HG03097 (cell line): ENCODE data around the gene ACTN1.
"Not testable (repeated sequence)": the region's sequence is repeated elsewhere in the genome, so short reads cannot be mapped to it uniquely, and the experiment has no call there.

Experiments used
- ATAC-seq: cut with Tn5 transposase; IDR thresholded peaks from one replicate; pipeline ENCODE4 v1.9.1; 2021; ENCODE audit not compliant: unreplicated experiment, low FRiP score

The ACTN1 gene

GRCh38 chr14:68871392-68871791 lies 107.7 kb downstream of the ACTN1 start:
- ATAC-seq: no peak

DNA sequence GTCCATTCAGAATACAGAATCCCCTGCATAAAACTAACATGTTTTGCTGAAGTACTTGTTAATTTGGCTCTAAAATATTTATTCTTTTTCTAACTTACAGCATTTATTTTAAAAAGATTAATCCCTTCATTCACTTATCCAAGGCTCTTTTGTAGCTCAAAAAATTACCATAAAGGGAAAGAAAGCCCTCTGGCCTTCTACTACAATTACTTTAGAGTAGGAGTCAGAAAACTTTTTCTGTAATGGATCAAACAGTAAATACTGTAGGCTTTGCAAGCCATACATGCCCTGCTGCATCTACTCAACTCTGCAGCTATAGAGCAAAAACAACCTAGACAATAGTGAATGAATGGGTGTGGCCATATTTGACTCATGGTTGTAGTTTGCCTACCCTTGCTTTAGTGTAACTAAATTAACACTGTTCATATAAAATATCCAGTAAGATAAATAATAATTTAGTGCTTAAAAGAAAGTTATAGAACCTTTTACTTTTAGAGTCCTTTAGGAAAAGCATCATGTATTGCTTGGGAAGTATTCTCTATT lies 112.0 kb downstream of the ACTN1 start:
- ATAC-seq: no peak

- ATAC-seq: no peak
Measured at GRCh38 chr14:68865542-68865941, 113.6 kb downstream of the ACTN1 start.

- no peak for ATAC-seq
Measured at GRCh38 chr14:68864361-68864750, 114.7 kb downstream of the ACTN1 start.

DNA sequence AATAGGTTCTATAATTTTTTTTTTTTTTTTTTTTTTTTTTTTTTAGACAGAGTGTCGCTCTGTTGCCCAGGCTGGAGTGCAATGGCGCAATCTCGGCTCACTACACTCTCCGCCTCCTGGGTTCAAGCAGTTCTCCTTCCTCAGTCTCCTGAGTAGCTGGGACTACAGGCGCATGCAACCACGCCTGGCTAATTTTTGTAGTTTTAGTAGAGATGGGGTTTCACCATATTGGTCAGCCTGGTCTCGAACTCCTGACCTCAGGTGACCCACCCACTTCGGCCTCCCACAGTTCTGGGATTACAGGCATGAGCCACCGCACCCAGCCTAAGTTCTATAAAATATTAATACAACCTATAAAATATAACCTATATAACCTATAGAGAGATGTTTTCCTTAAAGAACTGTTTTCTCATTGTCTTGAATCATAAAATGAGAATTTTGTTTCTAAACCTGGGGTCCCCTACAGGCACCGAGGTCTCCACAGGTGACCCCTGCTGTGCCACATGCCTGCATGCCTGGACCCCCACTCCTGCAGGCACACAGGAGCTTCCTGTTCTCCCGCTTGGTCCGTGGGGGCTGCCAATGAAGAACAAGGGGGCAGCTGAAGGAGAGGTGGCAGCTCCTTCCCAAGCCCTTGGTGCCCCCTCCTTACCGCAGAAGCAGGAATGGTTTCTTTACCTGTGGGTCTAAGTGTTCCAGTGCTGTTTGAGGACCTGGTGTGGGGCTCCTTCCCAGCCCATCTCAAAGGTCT lies 115.3 kb downstream of the ACTN1 start:
- no peak for ATAC-seq

- ATAC-seq: no peak
Measured at GRCh38 chr14:68862954-68863594, 116.0 kb downstream of the ACTN1 start.

DNA sequence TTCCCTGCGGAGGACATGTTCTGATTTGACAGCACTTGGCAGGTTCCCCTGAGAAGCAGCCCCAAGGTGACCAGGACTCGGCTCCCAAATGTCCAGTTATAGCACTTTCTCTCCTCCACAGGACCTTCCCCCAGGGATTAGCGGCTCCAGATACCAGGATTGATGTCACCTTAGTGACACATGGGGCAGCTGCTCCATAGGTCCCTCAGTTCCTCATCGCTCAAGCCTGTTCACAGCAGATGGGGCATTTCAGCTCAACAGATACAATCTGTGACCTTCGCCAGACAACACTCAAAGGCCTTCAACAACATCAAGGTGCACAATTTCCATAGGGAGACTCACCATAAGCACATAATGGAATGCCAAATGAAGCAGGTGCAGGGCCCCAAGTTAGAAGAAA lies 118.3 kb downstream of the ACTN1 start:
- ATAC-seq: no peak

DNA sequence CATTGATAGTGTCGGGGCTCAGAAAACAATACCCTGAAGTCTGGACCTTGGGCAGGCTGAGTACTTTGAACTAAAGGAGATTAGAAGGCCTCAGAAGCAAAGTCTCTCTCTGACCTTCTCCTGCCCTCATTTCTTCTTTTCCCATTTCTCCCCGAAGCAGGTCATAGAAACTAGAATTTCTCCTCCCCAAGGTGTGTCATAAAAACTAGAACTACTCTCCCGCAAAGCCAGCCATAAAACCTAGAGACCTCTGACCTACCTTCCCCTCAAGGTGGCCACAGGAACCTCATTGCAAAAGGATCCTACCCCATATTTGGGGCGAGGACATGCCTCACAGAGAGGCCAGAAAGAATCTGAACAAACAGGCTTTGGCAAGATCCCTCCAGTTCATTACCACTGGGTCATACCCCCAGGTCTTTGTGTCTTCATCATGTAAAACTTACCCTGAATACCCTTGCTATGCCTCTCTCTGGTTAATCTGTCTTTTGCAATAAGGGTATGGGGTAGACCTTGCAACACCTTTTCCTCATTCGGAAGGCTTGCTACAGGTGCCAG lies 121.5 kb downstream of the ACTN1 start:
- ATAC-seq: no peak

DNA sequence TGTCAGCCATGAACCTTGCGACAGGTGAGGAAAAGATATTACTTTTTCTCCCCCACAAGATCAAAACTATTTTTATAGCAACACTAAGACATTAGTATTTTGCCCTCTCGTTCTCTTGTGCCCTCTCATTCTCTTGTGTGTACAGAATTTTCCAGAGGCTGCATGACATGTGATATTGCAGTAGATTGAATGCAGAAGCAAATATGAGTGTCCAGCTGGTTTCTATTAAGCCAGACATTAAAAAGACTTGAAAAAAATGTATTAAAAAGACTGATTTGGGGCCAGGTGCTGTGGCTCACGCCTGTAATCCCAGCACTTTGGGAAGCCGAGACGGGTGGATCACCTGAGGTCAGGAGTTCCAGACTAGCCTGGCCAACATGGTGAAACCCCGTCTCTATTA lies 122.5 kb downstream of the ACTN1 start:
- no peak for ATAC-seq

DNA sequence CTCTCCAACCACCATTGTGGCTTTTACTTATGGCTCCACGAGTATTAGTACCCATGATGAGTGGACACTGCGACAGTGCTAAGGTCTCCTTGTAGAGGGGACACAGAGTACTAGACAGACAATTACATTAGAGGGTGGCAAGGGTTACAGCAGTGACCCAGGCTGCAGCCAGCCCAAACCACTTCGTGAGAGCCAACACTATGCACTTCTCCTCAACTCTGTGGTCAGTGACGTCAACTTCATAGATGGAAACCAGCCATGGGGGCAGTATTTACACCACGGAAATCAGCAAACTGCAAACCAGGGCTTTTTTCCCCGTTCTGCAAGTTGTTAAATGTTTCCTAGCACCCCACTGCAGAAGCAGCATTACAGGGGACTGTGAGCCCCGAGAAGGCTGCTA lies 124.7 kb downstream of the ACTN1 start:
- ATAC-seq: no peak

- no peak for ATAC-seq
Measured at GRCh38 chr14:68853749-68854148, 125.4 kb downstream of the ACTN1 start.

GRCh38 chr14:68852493-68852892 lies 126.6 kb downstream of the ACTN1 start:
- ATAC-seq: not testable (repeated sequence)

GRCh38 chr14:68851078-68851477 lies 128.0 kb downstream of the ACTN1 start:
- ATAC-seq: no peak

DNA sequence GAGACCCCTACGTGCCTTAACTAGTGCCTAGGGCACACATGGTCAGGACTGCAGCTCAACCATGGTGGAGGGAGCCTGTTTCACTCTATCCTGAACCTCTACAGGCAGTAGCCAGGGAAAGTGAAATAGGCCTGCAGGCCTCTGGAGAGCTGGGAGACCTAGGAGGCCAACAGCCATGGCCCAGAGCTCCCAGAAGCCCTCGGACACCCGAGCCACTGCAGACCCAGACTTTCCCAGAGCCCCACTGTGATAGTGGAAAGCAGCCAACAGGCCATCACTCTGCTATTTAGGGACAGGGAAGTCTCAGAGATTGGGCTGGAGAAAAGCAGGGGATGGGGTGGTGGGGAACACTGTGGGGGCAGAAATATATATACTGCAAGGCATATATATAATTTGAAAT lies 129.7 kb downstream of the ACTN1 start:
- no peak for ATAC-seq

DNA sequence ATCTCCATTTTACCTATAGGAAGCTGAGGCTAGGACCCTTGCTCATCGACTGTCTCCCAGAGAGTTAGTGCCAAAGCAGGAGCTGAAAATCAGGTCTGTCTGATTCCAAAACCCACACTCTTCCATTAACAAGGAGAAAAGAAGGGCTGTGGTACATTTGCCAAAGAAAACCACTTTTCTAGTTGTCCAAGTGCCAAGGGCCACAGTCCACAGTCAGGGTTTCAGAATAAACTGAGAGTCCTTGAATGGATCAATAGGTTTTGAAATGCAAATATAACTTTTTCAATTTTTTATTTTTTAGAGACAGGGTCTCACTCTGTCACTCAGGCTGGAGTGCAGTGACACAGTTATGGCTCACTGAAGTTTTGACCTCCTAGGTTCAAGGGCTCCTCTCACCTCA lies 130.8 kb downstream of the ACTN1 start:
- no peak for ATAC-seq

DNA sequence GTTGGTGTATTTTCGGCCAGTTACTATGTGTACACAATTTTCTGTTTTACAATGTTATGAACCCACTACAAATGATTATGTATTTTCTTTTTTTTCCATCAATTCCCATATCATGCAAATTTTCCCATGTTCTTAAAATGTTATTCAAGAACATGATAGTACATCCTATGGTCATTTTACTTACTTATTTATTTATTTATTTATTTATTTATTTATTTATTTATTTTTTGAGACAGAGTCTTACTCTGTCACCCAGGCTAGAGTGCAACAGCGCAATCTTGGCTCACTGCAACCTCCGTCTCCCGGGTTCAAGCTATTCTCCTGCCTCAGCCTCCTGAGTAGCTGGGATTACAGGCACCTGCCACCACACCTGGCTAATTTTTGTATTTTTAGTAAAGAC lies 131.5 kb downstream of the ACTN1 start:
- not testable (repeated sequence) for ATAC-seq

- ATAC-seq: no peak
Measured at GRCh38 chr14:68846466-68846865, 132.6 kb downstream of the ACTN1 start.

- no peak for ATAC-seq
Measured at GRCh38 chr14:68844210-68844545, 134.9 kb downstream of the ACTN1 start.

GRCh38 chr14:68843471-68844209 lies 135.5 kb downstream of the ACTN1 start:
- no peak for ATAC-seq

DNA sequence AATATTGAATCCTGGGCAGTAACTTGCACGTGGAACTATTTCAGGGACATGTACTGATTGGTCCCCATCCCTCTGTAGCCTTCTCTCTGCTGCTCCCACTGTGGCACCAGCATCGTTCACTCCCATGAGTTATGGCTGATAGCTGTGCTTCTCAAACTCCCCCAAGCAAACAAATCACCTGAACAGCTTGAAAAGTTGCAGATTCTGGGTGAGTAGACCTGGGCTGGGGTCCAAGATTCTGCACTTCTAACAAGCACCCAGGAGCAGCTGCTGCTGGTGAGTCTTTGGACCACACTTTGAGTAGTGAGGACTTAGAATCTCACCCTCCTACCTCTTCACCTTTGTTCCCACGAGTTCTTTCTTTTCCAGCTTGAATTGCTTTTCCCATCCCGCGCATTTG lies 136.8 kb downstream of the ACTN1 start:
- no peak for ATAC-seq
